T-helper 1 cell treated with Interleukin-12 subunit alpha and Interleukin-12 subunit beta and Interleukin-4 antibody, amounts not matched to agents 30 ng/mL and 1 ng/mL, for 36 hours (primary cell): ENCODE results near the gene TCEAL1. TPM values are rescaled to one million over a fixed set of nuclear protein-coding genes. Genes with fewer than 3 reads are reported as not detected.

Experiments used
- intact Hi-C: fragments of 100-400 bp; cut with micrococcal nuclease; formaldehyde crosslinking; loops from one replicate; pipeline ENCODE4 v1.15.1; 2024
- total RNA-seq: library from RNA; stranded (reverse); gene quantifications from 2 replicates; pipeline ENCODE4 v1.2.3, GENCODE V29; 2022

TCEAL1 gene
- total RNA-seq, 1 donor from 2014 or later = 2.4 TPM

DNA sequence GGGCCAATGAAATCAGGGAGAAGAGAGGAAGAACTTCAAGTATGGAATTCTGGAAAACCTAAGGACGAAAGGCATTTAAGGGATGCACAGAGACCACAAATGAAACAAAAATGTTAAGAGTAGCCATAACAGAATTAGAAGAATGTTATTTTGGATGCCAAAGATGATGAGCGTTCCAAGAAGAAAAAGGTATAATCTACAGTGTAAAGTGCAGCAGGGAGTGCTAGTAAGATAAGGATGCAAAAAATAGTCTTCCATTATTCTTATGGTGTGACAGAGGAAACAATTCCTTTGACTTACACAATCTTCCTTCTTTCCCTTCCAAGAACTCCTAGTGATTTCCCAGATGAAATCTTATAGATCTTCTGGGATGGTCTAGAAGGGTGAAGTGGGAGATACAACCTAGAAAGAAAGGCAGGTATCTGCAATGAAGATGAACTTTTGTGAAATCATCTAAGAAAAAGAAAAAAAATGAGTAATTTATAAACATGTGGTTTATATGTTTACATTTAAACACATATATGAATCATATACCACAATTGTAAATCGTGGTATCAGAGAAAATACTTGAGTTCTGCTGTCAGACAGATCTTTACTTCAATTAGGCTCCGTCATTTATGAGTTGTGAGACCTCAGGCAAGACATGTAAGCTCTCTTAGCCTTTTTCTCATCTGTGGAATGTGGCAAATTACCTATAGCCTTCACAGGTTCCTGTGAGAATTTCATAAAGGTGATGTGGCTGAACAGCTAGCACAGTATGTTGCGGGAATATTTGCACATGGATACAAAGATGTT lies 49.6 kb downstream of the TCEAL1 start:
- intact Hi-C loops = no loop called here

Other genes with a start within 250 kb of the TCEAL1 start
- gene RAB40A, start 109.5 kb upstream of the TCEAL1 start, total RNA-seq = 0.20 and 0.32 TPM in 2 replicates
- 1.5 and 2.5 TPM in 2 replicates for gene TCEAL4, start 43.5 kb upstream of the TCEAL1 start, total RNA-seq
- gene TCEAL3, start 21.0 kb upstream of the TCEAL1 start, total RNA-seq = 0.49 and 0.80 TPM in 2 replicates
- gene MORF4L2, start 57.7 kb downstream of the TCEAL1 start, total RNA-seq = 120 and 134 TPM in 2 replicates
- not detected in 2 replicates for gene TMEM31, start 81.9 kb downstream of the TCEAL1 start, total RNA-seq
- gene PLP1, start 147.9 kb downstream of the TCEAL1 start, total RNA-seq = not detected in 2 replicates
- 0.56 and 0.64 TPM in 2 replicates for gene RAB9B, start 203.3 kb downstream of the TCEAL1 start, total RNA-seq